OCI-LY3 (cell line): ENCODE measurements around the gene EPAS1.

Source experiments
- H2AFZ ChIP-seq: fragments of 200-600, 300-600 bp; shearing (Covaris generic); 2 replicates; pipeline ENCODE4 v1.6.0; 2014; ENCODE audit warnings: antibody characterized with exemption, low read depth, low read length
- H3K27ac ChIP-seq: fragments of 200-600, 300-600 bp; sonication (generic); 2 replicates; pipeline ENCODE4 v1.5.1; 2014; ENCODE audit warnings: mild to moderate bottlenecking, low read length, moderate library complexity, mixed read lengths
- H3K27me3 ChIP-seq: fragments of 200-600, 300-600 bp; sonication (generic); 2 replicates; pipeline ENCODE4 v1.6.1; 2014; ENCODE audit warnings: low read depth, low read length, mixed read lengths
- H3K36me3 ChIP-seq: fragments of 200-600, 300-600 bp; sonication (generic); replicated peaks from 2 replicates; pipeline ENCODE3; 2014; ENCODE audit warnings: low read depth, low read length, mixed read lengths
- H3K4me1 ChIP-seq: fragments of 300-600, 200-600 bp; sonication (generic); 2 replicates; pipeline ENCODE4 v1.6.1; 2014; ENCODE audit warnings: low read length, mixed read lengths
- H3K4me2 ChIP-seq: fragments of 200-600, 300-600 bp; sonication (generic); 2 replicates; pipeline ENCODE4 v1.6.1; 2014; ENCODE audit warnings: low read length, mixed read lengths
- H3K4me3 ChIP-seq: fragments of 300-600, 200-600 bp; sonication (generic); 2 replicates; pipeline ENCODE4 v1.5.1; 2014; ENCODE audit warnings: antibody characterized with exemption, mild to moderate bottlenecking, low read length, moderate library complexity
- H3K79me2 ChIP-seq: fragments of 300-600, 200-600 bp; shearing (Covaris generic); 2 replicates; pipeline ENCODE4 v1.6.1; 2014; ENCODE audit warnings: mild to moderate bottlenecking, low read length, mixed read lengths
- H3K9ac ChIP-seq: fragments of 300-600, 200-600 bp; shearing (Covaris generic); 2 replicates; pipeline ENCODE4 v1.6.0; 2014; ENCODE audit warnings: mild to moderate bottlenecking, low read length, moderate library complexity
- H3K9me3 ChIP-seq: fragments of 200-600, 300-600 bp; shearing (Covaris generic); 2 replicates; pipeline ENCODE4 v1.6.1; 2014; ENCODE audit warnings: low read length, mixed read lengths; ENCODE audit not compliant: insufficient read depth
- H4K20me1 ChIP-seq: fragments of 200-600, 300-600 bp; sonication (generic); 2 replicates; pipeline ENCODE4 v1.6.1; 2016; ENCODE audit warnings: low read length, mixed read lengths; ENCODE audit not compliant: insufficient read depth
- EZH2phosphoT487 ChIP-seq: fragments of 200-600 bp; shearing (Covaris generic); IDR thresholded peaks from 2 replicates; pipeline ENCODE4 v1.6.1; 2018; ENCODE audit warnings: antibody characterized with exemption, mixed run types, low read depth
- TF ChIP-seq, protein P1 (sequence below): fragments of 200-600, 300-600 bp; sonication (generic); IDR thresholded peaks from 2 replicates; pipeline ENCODE4 v1.5.1; 2014; ENCODE audit warnings: antibody characterized with exemption, low read length, low read depth

The EPAS1 gene

DNA sequence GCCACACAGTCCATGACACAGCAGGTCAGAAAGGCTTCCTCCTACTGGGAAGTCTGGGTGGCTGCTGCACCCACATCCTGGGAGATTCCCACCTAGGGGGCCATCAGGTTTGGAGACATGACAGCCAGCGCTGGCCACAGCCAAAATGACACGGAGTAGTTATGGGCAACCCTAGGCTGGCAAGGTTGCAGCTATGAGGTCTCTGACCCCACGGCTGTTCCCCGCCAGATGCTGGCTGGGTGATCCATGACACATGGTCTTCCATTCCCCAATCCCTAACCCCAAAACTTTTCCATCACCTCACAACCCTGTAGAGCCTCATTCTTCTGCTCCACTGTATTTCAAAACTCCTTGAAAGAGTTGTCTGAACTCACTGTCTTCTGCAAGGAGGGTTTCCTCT, 42.7 kb upstream of the EPAS1 start:
- Histone ChIP-seq H2AFZ (no peak overlapping the region), H3K79me2 (no peaks in the 10 kb centered on the region), H3K4me2 (no peak overlapping the region), H3K9me3 (no peaks in the 10 kb centered on the region), H3K27ac (no peak overlapping the region), H3K36me3 (no peaks in the 10 kb centered on the region), H3K4me3 (no peak overlapping the region), H3K27me3 (no peaks in the 10 kb centered on the region), H3K9ac (no peak overlapping the region), H4K20me1 (no peaks in the 10 kb centered on the region), H3K4me1 (no peaks in the 10 kb centered on the region)
- TF ChIP-seq EZH2phosphoT487 = no peak
- TF ChIP-seq, protein P1, sequence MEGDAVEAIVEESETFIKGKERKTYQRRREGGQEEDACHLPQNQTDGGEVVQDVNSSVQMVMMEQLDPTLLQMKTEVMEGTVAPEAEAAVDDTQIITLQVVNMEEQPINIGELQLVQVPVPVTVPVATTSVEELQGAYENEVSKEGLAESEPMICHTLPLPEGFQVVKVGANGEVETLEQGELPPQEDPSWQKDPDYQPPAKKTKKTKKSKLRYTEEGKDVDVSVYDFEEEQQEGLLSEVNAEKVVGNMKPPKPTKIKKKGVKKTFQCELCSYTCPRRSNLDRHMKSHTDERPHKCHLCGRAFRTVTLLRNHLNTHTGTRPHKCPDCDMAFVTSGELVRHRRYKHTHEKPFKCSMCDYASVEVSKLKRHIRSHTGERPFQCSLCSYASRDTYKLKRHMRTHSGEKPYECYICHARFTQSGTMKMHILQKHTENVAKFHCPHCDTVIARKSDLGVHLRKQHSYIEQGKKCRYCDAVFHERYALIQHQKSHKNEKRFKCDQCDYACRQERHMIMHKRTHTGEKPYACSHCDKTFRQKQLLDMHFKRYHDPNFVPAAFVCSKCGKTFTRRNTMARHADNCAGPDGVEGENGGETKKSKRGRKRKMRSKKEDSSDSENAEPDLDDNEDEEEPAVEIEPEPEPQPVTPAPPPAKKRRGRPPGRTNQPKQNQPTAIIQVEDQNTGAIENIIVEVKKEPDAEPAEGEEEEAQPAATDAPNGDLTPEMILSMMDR = no peak

DNA sequence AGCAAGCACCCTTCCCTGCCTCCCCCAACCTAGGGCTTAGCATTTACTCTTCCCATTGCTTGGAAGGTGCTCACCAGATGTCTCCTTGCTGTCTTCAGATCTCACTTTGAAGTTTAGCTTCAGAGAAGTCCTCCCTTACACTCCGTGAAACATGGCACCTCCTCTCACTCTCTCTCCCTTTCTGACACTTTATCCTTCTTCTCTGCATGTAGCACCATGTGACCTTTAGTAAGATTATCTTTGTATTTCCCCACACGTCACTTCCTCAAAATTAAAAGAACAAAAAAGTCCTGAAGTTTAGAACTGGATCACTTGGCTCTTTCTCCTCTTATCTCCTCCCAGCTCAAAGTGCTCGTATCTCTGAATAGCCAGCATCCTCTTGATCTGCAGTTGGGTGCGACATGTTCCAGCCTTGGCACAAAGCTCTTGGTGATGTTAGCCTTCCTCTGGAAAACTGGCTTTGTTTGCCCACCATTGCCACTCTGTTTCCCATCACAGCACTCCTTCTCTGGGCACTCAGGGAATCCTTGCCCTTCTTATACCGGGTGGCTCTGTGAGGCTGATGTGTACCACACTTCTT, 40.6 kb upstream of the EPAS1 start:
- H3K9ac ChIP-seq = no peak overlapping the region
- H2AFZ ChIP-seq = 0 out of 2 replicates have a peak overlapping the region, but pooled peaks have one; percentile 20

DNA sequence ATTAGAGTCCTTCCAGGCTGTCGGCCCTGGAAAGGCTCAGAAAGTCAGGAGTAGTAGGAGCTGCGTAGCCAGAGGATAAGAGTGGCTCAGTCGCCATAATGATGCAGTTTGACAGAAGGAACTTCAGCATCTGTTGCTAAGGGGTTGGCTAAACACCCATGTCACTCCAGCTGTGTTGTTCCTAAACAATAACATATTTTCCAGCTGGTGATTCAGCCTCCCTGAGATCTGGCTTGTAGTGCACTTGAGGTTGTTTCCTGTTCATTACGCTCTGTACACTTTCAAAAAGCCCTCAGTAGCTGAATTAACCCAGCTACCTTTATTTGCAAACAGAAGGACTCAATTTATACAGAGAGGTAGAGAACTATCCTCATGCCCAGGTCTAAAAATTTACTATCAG, 39.7 kb upstream of the EPAS1 start:
- Histone ChIP-seq H2AFZ (no peak overlapping the region), H4K20me1 (no peaks in the 10 kb centered on the region), H3K4me3 (no peak overlapping the region), H3K4me2 (no peak overlapping the region), H3K9ac (no peak overlapping the region), H3K9me3 (no peaks in the 10 kb centered on the region), H3K27ac (no peak overlapping the region), H3K4me1 (no peaks in the 10 kb centered on the region), H3K36me3 (no peaks in the 10 kb centered on the region), H3K27me3 (no peaks in the 10 kb centered on the region), H3K79me2 (no peaks in the 10 kb centered on the region)
- TF ChIP-seq EZH2phosphoT487 = no peak
- TF ChIP-seq, protein P1 = no peak

More for the DNA sequence above, 40.6 kb upstream of the EPAS1 start:
- Histone ChIP-seq H3K27ac (no peak overlapping the region), H3K4me1 (no peaks in the 10 kb centered on the region), H3K79me2 (no peaks in the 10 kb centered on the region), H3K4me3 (no peak overlapping the region), H3K36me3 (no peaks in the 10 kb centered on the region), H3K27me3 (no peaks in the 10 kb centered on the region), H4K20me1 (no peaks in the 10 kb centered on the region), H3K4me2 (no peak overlapping the region), H3K9me3 (no peaks in the 10 kb centered on the region)
- TF ChIP-seq, protein P1 = no peak
- TF ChIP-seq EZH2phosphoT487 = no peak

DNA sequence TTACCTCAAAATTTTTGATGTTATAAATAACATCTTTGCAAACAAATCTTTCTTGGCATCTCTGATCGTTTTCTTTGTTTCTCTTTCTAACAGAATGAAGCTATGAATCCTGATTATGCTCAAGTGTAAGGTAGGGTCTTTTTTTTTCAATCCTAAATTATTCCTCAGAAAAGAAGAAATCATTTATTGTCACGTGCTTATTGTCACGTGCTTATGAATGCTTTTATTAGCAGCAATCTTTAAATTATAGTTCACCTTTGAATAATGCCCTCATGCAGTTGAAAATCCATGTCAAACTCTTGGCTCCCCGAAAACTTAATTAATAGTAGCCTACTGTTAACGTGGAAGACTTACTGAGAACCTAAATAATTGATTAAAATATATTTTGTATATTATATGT, 39.2 kb upstream of the EPAS1 start:
- H2AFZ ChIP-seq = no peak overlapping the region
- no peak overlapping the region for H3K9ac ChIP-seq
- no peaks in the 10 kb centered on the region for H3K79me2 ChIP-seq
- H3K9me3 ChIP-seq = no peaks in the 10 kb centered on the region
- no peaks in the 10 kb centered on the region for H3K4me1 ChIP-seq
- no peaks in the 10 kb centered on the region for H4K20me1 ChIP-seq
- no peak overlapping the region for H3K27ac ChIP-seq
- no peak overlapping the region for H3K4me3 ChIP-seq
- TF ChIP-seq, protein P1 = no peak
- no peak for TF ChIP-seq EZH2phosphoT487
- H3K4me2 ChIP-seq = no peak overlapping the region
- no peaks in the 10 kb centered on the region for H3K36me3 ChIP-seq
- no peaks in the 10 kb centered on the region for H3K27me3 ChIP-seq
